IPS-15b (cell line): Measurements from ENCODE around the gene SGMS1.
"Not testable (repeated sequence)": the region's sequence is repeated elsewhere in the genome, so short reads cannot be mapped to it uniquely, and the experiment has no call there.

Experiments
- H3K27me3 ChIP-seq: one replicate; pipeline ENCODE4 v1.6.1; 2013; ENCODE audit warnings: low read length; ENCODE audit not compliant: control insufficient read depth, insufficient read depth
- H3K36me3 ChIP-seq: one replicate; pipeline ENCODE4 v1.6.1; 2013; ENCODE audit warnings: low read length; ENCODE audit not compliant: control insufficient read depth, insufficient read depth
- H3K4me1 ChIP-seq: one replicate; pipeline ENCODE4 v1.6.1; 2013; ENCODE audit warnings: mild to moderate bottlenecking, low read length; ENCODE audit not compliant: control insufficient read depth, insufficient read depth
- H3K4me3 ChIP-seq: one replicate; pipeline ENCODE4 v1.5.1; 2013; ENCODE audit warnings: low read depth, low read length
- H3K9ac ChIP-seq: one replicate; pipeline ENCODE4 v1.6.1; 2013; ENCODE audit warnings: low read depth, mild to moderate bottlenecking, low read length
- H3K9me3 ChIP-seq: one replicate; pipeline ENCODE4 v1.6.1; 2013; ENCODE audit warnings: mild to moderate bottlenecking, low read length; ENCODE audit not compliant: control insufficient read depth, insufficient read depth

The SGMS1 gene

DNA sequence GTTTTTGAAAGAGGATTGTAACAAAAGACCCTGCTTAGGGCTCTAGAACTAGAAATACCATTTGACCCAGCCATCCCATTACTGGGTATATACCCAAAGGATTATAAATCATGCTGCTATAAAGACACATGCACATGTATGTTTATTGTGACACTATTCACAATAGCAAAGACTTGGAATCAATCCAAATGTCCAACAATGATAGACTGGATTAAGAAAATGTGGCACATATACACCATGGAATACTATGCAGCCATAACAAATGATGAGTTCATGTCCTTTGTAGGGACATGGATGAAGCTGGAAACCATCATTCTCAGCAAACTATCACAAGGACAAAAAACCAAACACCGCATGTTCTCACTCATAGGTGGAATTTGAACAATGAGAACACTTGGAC lies 77.5 kb downstream of the SGMS1 start:
- H3K9ac ChIP-seq, H3K9me3 ChIP-seq, H3K36me3 ChIP-seq, H3K4me3 ChIP-seq, H3K27me3 ChIP-seq: not testable (repeated sequence)
- peaks cover 15% of the 10 kb centered on the region for H3K4me1 ChIP-seq

DNA sequence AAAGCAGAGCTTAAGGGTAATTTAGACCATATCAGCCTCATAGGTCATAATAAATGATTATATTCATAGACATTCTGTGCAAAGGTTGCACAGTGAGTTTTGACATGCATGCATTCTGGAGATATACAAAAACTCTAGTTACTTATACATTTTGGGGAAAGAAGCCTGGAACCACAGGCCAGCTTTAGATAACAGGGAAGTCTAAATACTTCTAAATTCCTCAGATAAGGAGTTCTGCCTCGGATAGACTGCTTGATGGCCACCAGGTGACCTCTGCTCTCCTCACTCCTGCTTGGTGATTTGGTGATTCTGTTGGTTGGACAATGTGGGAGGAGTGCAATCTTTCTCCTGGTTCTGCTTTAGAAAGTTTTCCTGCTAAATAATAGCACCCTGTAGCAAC lies 77.9 kb downstream of the SGMS1 start:
- H3K27me3 ChIP-seq = no peaks in the 10 kb centered on the region
- no peaks in the 10 kb centered on the region for H3K9me3 ChIP-seq
- H3K9ac ChIP-seq = no peak overlapping the region
- peaks cover 13% of the 10 kb centered on the region for H3K4me1 ChIP-seq
- H3K36me3 ChIP-seq = no peaks in the 10 kb centered on the region
- H3K4me3 ChIP-seq = no peak overlapping the region

GRCh38 chr10:50544857-50545429 lies 78.8 kb downstream of the SGMS1 start:
- H3K9me3 ChIP-seq = no peaks in the 10 kb centered on the region

DNA sequence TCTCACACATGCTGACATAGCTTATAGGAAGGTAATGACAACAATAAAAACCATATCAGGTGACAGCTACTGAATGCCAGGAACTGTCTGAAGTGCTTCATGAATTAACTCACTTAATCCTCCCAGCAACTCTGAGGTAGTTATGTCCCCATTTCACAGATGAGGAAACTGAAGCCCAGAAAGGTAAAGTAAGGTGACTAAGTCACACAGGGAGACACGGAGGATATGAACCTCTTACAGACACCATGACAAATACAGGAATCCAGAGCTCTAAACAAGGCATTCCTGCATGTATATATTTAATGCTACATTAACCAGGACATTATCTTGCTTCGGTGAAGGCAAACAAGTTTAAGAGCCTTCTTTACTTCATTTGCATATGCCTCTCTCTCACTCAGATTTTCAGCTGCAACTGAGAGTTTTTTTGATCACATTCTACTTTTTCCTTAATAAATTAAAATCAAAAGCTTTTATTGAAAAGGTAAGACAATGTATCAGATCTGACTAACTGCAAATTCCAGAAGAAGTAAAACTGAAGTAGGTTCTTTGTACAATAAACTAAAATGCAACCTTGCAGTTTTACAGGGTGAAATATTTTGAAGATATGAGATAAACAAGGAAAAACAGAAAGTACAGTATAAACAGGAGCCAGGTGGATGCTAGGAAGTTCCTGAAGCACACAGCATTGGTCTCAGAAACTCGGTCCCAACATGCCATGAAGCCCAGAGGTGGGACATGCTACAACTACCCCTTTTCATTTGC lies 79.5 kb downstream of the SGMS1 start:
- no peaks in the 10 kb centered on the region for H3K9me3 ChIP-seq
- H3K4me1 ChIP-seq = peaks cover 4% of the 10 kb centered on the region
- H3K27me3 ChIP-seq = no peaks in the 10 kb centered on the region
- no peaks in the 10 kb centered on the region for H3K36me3 ChIP-seq
- H3K4me3 ChIP-seq = no peak overlapping the region
- H3K9ac ChIP-seq = no peak overlapping the region

More at GRCh38 chr10:50544857-50545429, 78.8 kb downstream of the SGMS1 start:
- Histone ChIP-seq H3K27me3 (no peaks in the 10 kb centered on the region), H3K4me3 (no peak overlapping the region), H3K36me3 (no peaks in the 10 kb centered on the region), H3K9ac (no peak overlapping the region), H3K4me1 (peaks cover 4% of the 10 kb centered on the region)

DNA sequence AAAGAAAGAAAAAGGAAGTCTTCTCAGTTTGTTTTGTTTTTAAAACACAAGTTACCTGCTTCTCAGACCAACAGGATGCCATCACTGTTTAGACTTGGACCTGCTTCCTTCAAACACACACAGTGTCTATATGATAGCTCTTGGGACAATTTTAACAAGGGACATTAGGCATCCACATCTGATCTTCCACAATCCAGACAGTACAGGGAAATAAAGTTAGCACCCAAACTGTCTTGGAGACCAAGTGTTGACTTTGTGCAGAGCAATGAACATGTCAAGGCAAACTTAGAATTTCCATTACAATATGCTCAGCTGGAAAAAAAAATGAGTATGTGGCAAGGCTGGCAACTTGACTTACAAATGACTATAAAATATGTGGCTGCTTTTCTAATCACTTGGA lies 80.9 kb downstream of the SGMS1 start:
- no peak overlapping the region for H3K4me3 ChIP-seq
- H3K4me1 ChIP-seq = peaks cover 4% of the 10 kb centered on the region
- H3K9ac ChIP-seq = no peak overlapping the region
- H3K27me3 ChIP-seq = no peaks in the 10 kb centered on the region
- H3K36me3 ChIP-seq = no peaks in the 10 kb centered on the region
- no peaks in the 10 kb centered on the region for H3K9me3 ChIP-seq

DNA sequence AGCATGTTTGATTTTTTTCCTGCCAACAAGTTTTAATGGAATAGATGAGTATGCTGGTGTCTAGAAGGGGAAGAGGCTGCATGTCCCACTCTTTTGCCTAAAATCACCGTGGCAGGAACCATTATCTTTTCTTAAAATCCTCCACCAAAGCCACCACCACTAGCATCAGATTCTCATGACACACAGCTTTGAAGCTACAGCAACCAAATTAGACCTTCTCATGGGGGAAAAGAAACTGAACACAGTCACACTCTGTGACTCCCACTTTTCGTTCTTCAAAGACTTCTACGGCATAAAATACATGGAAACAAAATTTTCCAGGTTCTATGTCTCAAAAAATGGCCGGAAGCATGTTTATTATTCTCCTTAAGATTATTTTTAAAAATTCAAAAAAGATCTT lies 81.8 kb downstream of the SGMS1 start:
- H3K36me3 ChIP-seq = no peaks in the 10 kb centered on the region
- no peaks in the 10 kb centered on the region for H3K9me3 ChIP-seq
- H3K4me1 ChIP-seq = peaks cover 4% of the 10 kb centered on the region
- H3K27me3 ChIP-seq = no peaks in the 10 kb centered on the region
- no peak overlapping the region for H3K4me3 ChIP-seq
- H3K9ac ChIP-seq = no peak overlapping the region

GRCh38 chr10:50541317-50541716 lies 82.4 kb downstream of the SGMS1 start:
- Histone ChIP-seq H3K9me3 (no peaks in the 10 kb centered on the region), H3K4me1 (peaks cover 4% of the 10 kb centered on the region), H3K27me3 (no peaks in the 10 kb centered on the region), H3K9ac (no peak overlapping the region), H3K36me3 (no peaks in the 10 kb centered on the region), H3K4me3 (no peak overlapping the region)

- Histone ChIP-seq H3K36me3 (no peaks in the 10 kb centered on the region), H3K9me3 (no peaks in the 10 kb centered on the region), H3K4me1 (peaks cover 4% of the 10 kb centered on the region), H3K9ac (no peak overlapping the region), H3K27me3 (no peaks in the 10 kb centered on the region), H3K4me3 (no peak overlapping the region)
Observed at GRCh38 chr10:50540826-50541122, 83.0 kb downstream of the SGMS1 start.

- Histone ChIP-seq H3K4me1 (peaks cover 4% of the 10 kb centered on the region), H3K9me3 (no peaks in the 10 kb centered on the region), H3K4me3 (no peak overlapping the region), H3K36me3 (no peaks in the 10 kb centered on the region), H3K9ac (no peak overlapping the region), H3K27me3 (no peaks in the 10 kb centered on the region)
Observed at GRCh38 chr10:50540069-50540825, 83.5 kb downstream of the SGMS1 start.

DNA sequence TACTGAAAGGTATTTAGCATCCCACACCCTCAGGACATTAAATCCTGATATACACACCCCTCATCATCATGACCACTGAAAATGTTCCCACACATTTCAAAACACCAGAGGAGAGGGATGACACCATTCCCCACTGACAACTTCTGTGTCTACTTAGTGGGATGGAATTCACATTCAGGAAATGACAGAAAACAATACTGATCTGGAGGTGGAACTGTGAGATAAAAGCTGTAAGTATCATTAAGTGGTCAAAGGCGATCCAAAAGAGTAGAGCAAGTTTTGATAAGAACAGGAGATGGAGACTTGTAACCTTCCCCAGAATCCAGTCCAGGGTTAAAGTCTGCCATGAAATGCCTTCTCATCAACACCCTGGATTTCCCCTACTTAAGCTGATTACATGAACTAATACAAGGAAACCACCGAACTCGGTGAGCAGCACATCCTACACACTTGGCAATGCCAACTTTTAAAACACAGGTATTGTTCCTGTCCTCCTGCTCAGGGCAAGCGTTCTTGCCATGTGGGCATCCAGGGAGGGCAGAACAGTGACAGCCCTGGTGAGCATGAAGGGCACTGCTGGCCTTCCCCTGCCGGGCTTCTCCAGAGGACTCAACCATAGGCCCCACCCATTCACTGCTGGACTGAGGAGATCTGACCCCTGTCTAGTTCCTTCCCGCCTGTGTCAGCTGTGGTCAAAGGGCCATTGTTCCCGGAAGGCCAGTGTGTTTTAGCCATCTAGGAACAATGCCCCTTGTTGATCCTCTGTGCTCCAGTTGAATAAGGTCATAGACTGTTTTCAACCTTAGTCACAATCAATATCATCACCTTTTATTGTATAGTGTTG lies 85.0 kb downstream of the SGMS1 start:
- Histone ChIP-seq H3K9ac (no peak overlapping the region), H3K9me3 (no peaks in the 10 kb centered on the region), H3K4me3 (no peak overlapping the region), H3K4me1 (no peaks in the 10 kb centered on the region), H3K36me3 (no peaks in the 10 kb centered on the region), H3K27me3 (no peaks in the 10 kb centered on the region)

DNA sequence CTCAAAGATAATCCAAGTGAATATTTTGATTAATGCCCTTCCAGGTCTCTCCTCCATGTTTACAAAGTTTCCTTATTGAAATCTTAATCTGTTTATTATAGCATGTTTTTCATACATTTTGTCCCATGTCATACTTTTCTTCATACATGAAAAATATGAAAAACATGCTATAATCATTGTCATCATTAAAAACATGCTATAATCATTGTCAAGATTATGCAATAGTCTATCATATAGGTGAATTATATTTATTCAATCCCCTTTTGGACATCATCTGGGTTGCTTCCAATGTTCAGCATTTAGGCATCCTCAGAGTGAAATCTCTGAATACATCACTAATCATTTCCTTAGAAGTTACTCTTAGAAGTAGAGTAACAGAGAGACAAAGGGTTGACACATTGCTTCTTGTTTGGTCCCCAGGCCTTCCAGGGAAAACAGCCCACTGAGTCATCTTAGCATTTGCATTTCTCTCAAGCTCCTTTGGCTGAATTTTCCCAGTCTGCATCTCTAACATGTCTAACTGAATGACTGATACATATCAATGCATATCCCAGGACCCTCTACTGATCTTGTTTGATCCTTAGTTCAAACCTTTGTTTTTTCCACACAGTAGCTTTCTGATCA lies 87.0 kb downstream of the SGMS1 start:
- Histone ChIP-seq H3K4me1 (no peaks in the 10 kb centered on the region), H3K27me3 (no peaks in the 10 kb centered on the region), H3K36me3 (no peaks in the 10 kb centered on the region), H3K9me3 (no peaks in the 10 kb centered on the region), H3K9ac (no peak overlapping the region), H3K4me3 (no peak overlapping the region)
